Erythroblast (primary cell): Measurements from ENCODE around the gene RCSD1.

ENCODE experiments used
- GATA1 ChIP-seq: IDR thresholded peaks from 2 replicates; pipeline ENCODE4 v1.6.1; 2011; ENCODE audit warnings: low read depth, mild to moderate bottlenecking, control low read depth, low read length, moderate library complexity
- POLR2A ChIP-seq: IDR thresholded peaks from 2 replicates; pipeline ENCODE4 v1.6.1; 2011; ENCODE audit warnings: mild to moderate bottlenecking, low read length

GRCh38 chr1:167748906-167749305 is 118.9 kb downstream of the RCSD1 start:
- TF ChIP-seq POLR2A (no peak), GATA1 (no peak)
